Natural killer cell (primary cell): Measurements from ENCODE around the gene EFCAB8. TPM values are rescaled to one million over a fixed set of nuclear protein-coding genes. Genes with fewer than 3 reads are reported as not detected.

Experiments
- ATAC-seq, 3 donors: fragments of 150-1000 bp in 2 of 3; fragments of 200-7000 bp in 1 of 3; cut with Tn5 transposase; 1 replicate in 1 of 3; 2 replicates in 2 of 3; pipeline ENCODE4 v1.10.0; 2021; ENCODE audit warnings: mild to moderate bottlenecking in 2 of 3, moderate library complexity in 2 of 3
- DNase-seq, 2 donors: peaks; one replicate each; pipeline versions ENCODE4 v3.0.0 to v3.0.0-alpha.2; 2013 to 2021; ENCODE audit warnings: mixed read lengths in 1 of 2
- H3K27ac ChIP-seq: one replicate; pipeline ENCODE4 v1.5.1; 2013; ENCODE audit warnings: mild to moderate bottlenecking, low read length
- H3K27me3 ChIP-seq: one replicate; pipeline ENCODE4 v1.6.1; 2013; ENCODE audit warnings: low read length; ENCODE audit not compliant: control insufficient read depth, insufficient read depth
- H3K36me3 ChIP-seq: one replicate; pipeline ENCODE4 v1.6.1; 2013; ENCODE audit warnings: low read length; ENCODE audit not compliant: control insufficient read depth, insufficient read depth
- H3K4me1 ChIP-seq: one replicate; pipeline ENCODE4 v1.6.1; 2013; ENCODE audit warnings: low read length; ENCODE audit not compliant: control insufficient read depth, insufficient read depth
- H3K4me3 ChIP-seq: one replicate; pipeline ENCODE4 v1.5.1; 2013; ENCODE audit warnings: low read length
- H3K9me3 ChIP-seq: one replicate; pipeline ENCODE4 v1.6.1; 2013; ENCODE audit warnings: low read length; ENCODE audit not compliant: control insufficient read depth, insufficient read depth
- H3K27ac Mint-ChIP-seq, 2 donors: one replicate each; pipeline ENCODE4 v1.8.0; 2022; ENCODE audit warnings: mild to moderate bottlenecking in 2 of 2, mixed read lengths in 2 of 2, moderate library complexity in 1 of 2
- H3K27me3 Mint-ChIP-seq, 2 donors: one replicate each; pipeline ENCODE4 v1.8.0; 2022; ENCODE audit warnings: low read depth in 2 of 2, mixed read lengths in 2 of 2
- H3K36me3 Mint-ChIP-seq: one replicate; pipeline ENCODE4 v1.8.0; 2022; ENCODE audit warnings: mixed read lengths
- H3K4me1 Mint-ChIP-seq, 2 donors: one replicate each; pipeline ENCODE4 v1.8.0; 2022; ENCODE audit warnings: mixed read lengths in 2 of 2
- H3K4me3 Mint-ChIP-seq: one replicate; pipeline ENCODE4 v1.8.0; 2022; ENCODE audit warnings: mild to moderate bottlenecking, moderate library complexity, mixed read lengths
- H3K9me3 Mint-ChIP-seq, 2 donors: one replicate each; pipeline ENCODE4 v1.8.0; 2022; ENCODE audit warnings: mixed read lengths in 2 of 2
- WGBS: methylation state at CpG from one replicate; pipeline ENCODE4 v1.1.7; 2013; ENCODE audit warnings: missing lambda C conversion rate; ENCODE audit not compliant: insufficient coverage; 5-methylcytosine and 5-hydroxymethylcytosine counted together
- intact Hi-C: fragments of 100-400 bp; cut with micrococcal nuclease; formaldehyde crosslinking; loops from one replicate; pipeline ENCODE4 v1.14.2; 2022
- total RNA-seq, 4 donors: library from RNA; stranded (reverse); fragments of 120-200 nt in 1 of 4; gene quantifications; one replicate each; pipeline versions ENCODE4 v1.2.3 to v1.2.4, GENCODE V29; 2013 to 2022
- TF ChIP-seq, protein P1 (sequence below): fragments of 200-600 bp; IDR thresholded peaks from one replicate; pipeline ENCODE4 v1.8.0; 2022; ENCODE audit warnings: antibody characterized with exemption

The EFCAB8 gene
- total RNA-seq, 3 donors from 2014 or later (not counting 1 experiment from before 2014, with no cell fraction given) = 1.2 to 2.9 (median 2.3) TPM

DNA sequence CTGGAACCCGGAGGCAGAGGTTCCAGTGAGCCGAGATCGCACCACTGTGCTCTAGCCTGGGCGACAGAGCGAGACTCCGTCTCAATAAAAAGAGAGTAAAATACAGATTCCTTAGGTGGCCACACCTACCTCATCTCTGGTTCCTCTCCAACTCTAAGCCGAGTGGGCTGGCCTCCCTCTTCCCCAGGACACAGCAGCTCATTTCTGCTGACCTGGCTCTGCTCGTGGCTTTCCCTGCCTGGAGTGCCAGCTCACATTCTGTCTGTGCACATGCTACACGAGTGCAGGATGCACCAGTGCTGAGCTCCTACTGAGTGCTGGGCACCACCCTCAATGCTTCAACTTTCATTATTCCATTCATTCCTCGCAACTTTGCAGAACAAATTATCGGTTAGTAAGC, 28.8 kb downstream of the EFCAB8 start:
- Mint-ChIP-seq H3K27me3 (no peaks in the 10 kb centered on the region), H3K9me3 (no peaks in the 10 kb centered on the region), H3K36me3 (no peaks in the 10 kb centered on the region), H3K27ac (no peak overlapping the region), H3K4me1 (no peaks in the 10 kb centered on the region), H3K4me3 (no peak overlapping the region)
- no peaks in the 10 kb centered on the region for H3K27me3 ChIP-seq
- intact Hi-C loops = no loop called here
- no peak overlapping the region for H3K4me3 ChIP-seq
- no peaks in the 10 kb centered on the region for H3K9me3 ChIP-seq
- H3K4me1 ChIP-seq = no peaks in the 10 kb centered on the region
- no peaks in the 10 kb centered on the region for H3K36me3 ChIP-seq
- DNase-seq (no peak), ATAC-seq (no peak)
- H3K27ac ChIP-seq = no peak overlapping the region
- 90% methylated on average over 11 of the region's 11 CpGs for WGBS
- TF ChIP-seq, protein P1, sequence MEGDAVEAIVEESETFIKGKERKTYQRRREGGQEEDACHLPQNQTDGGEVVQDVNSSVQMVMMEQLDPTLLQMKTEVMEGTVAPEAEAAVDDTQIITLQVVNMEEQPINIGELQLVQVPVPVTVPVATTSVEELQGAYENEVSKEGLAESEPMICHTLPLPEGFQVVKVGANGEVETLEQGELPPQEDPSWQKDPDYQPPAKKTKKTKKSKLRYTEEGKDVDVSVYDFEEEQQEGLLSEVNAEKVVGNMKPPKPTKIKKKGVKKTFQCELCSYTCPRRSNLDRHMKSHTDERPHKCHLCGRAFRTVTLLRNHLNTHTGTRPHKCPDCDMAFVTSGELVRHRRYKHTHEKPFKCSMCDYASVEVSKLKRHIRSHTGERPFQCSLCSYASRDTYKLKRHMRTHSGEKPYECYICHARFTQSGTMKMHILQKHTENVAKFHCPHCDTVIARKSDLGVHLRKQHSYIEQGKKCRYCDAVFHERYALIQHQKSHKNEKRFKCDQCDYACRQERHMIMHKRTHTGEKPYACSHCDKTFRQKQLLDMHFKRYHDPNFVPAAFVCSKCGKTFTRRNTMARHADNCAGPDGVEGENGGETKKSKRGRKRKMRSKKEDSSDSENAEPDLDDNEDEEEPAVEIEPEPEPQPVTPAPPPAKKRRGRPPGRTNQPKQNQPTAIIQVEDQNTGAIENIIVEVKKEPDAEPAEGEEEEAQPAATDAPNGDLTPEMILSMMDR = no peak

GRCh38 chr20:32888636-32889035, 29.9 kb downstream of the EFCAB8 start:
- H3K36me3 Mint-ChIP-seq = no peaks in the 10 kb centered on the region
- no peaks in the 10 kb centered on the region for H3K4me1 Mint-ChIP-seq
- no peaks in the 10 kb centered on the region for H3K27me3 Mint-ChIP-seq
- ATAC-seq (no peak), DNase-seq (no peak)
- Histone ChIP-seq H3K4me3 (no peak overlapping the region), H3K9me3 (no peaks in the 10 kb centered on the region), H3K36me3 (no peaks in the 10 kb centered on the region), H3K4me1 (no peaks in the 10 kb centered on the region), H3K27me3 (no peaks in the 10 kb centered on the region), H3K27ac (no peak overlapping the region)
- intact Hi-C loops = no loop called here
- TF ChIP-seq, protein P1 = no peak
- H3K27ac Mint-ChIP-seq = no peak overlapping the region
- H3K9me3 Mint-ChIP-seq = no peaks in the 10 kb centered on the region
- 98% methylated on average over 5 of the region's 5 CpGs for WGBS
- no peak overlapping the region for H3K4me3 Mint-ChIP-seq

GRCh38 chr20:32889281-32889680, 30.6 kb downstream of the EFCAB8 start:
- Mint-ChIP-seq H3K4me1 (no peaks in the 10 kb centered on the region), H3K27me3 (no peaks in the 10 kb centered on the region), H3K36me3 (no peaks in the 10 kb centered on the region), H3K9me3 (no peaks in the 10 kb centered on the region), H3K4me3 (no peak overlapping the region), H3K27ac (no peak overlapping the region)
- Histone ChIP-seq H3K9me3 (no peaks in the 10 kb centered on the region), H3K4me3 (no peak overlapping the region), H3K27ac (no peak overlapping the region), H3K4me1 (no peaks in the 10 kb centered on the region), H3K36me3 (no peaks in the 10 kb centered on the region), H3K27me3 (no peaks in the 10 kb centered on the region)
- TF ChIP-seq, protein P1 = no peak
- DNase-seq (no peak), ATAC-seq (no peak)
- intact Hi-C loops = no loop called here
- WGBS = 99% methylated on average over 5 of the region's 5 CpGs

- Mint-ChIP-seq H3K9me3 (no peaks in the 10 kb centered on the region), H3K4me1 (peaks cover 0 to 1% of the 10 kb centered on the region in 2 donors), H3K4me3 (no peak overlapping the region), H3K27ac (no peak overlapping the region), H3K36me3 (no peaks in the 10 kb centered on the region), H3K27me3 (no peaks in the 10 kb centered on the region)
- intact Hi-C loops = no loop called here
- peaks cover under 1% of the 10 kb centered on the region for H3K4me1 ChIP-seq
- no peak for ATAC-seq
- H3K27ac ChIP-seq = no peak overlapping the region
- no peaks in the 10 kb centered on the region for H3K27me3 ChIP-seq
- TF ChIP-seq, protein P1 = no peak
- H3K36me3 ChIP-seq = no peaks in the 10 kb centered on the region
- no peaks in the 10 kb centered on the region for H3K9me3 ChIP-seq
- no peak for DNase-seq
- 91% methylated on average over 8 of the region's 8 CpGs for WGBS
- H3K4me3 ChIP-seq = no peak overlapping the region
Observed at GRCh38 chr20:32891491-32891890, 32.8 kb downstream of the EFCAB8 start.
